ENCODE data around the gene SPEG.

The SPEG gene

DNA sequence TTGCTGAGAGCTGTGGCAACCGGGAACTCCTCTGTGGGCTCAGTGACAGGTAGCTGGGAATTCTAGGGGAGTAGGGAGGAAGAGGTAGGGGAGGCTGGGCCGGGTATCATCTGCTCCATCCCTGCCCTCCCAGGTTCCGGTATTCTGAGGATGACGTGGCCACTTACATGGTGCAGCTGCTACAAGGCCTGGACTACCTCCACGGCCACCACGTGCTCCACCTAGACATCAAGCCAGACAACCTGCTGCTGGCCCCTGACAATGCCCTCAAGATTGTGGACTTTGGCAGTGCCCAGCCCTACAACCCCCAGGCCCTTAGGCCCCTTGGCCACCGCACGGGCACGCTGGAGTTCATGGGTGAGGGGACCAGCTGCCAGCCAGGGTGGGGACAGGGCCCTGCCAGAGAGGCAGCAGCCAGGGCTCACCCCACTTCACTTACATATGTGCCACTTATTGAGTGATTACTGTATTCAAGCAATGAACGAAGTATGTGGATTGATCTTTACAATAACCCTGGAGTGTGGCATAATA, 56.0 kb downstream of the SPEG start:
- Histone ChIP-seq H3K9me3 (ENCODE audit: control insufficient read depth, insufficient read depth, low read length) (no peaks in the 10 kb centered on the region), H3K9me2 (replicated peaks; ENCODE audit: control insufficient read depth, low read length) (no peaks in the 10 kb centered on the region), H3K79me2 (ENCODE audit: control insufficient read depth, low read length) (no peaks in the 10 kb centered on the region), H3K36me3 (ENCODE audit: control insufficient read depth, low read length) (no peaks in the 10 kb centered on the region), H3K27me3 (ENCODE audit: control insufficient read depth, low read length) (peaks cover 22% of the 10 kb centered on the region), H3K4me2 (ENCODE audit: low read length) (no peak overlapping the region), H3K4me1 (ENCODE audit: control insufficient read depth, low read length) (peaks cover 6% of the 10 kb centered on the region), H3K4me3 (ENCODE audit: low read length) (no peak overlapping the region), H4K20me1 (ENCODE audit: control insufficient read depth, insufficient read depth, low read depth, low read length) (no peaks in the 10 kb centered on the region), H3F3A (ENCODE audit: control insufficient read depth, insufficient read depth) (no peaks in the 10 kb centered on the region), H3K27ac (ENCODE audit: low read depth, low read length) (no peak overlapping the region)
- TF ChIP-seq EZH2phosphoT487 (IDR thresholded peaks at IDR 0.05; ENCODE audit: borderline replicate concordance, low read length): no peak
- TF ChIP-seq CTCF (IDR thresholded peaks at IDR 0.05; ENCODE audit: low read depth, low read length, poor library complexity, severe bottlenecking): no peak

- Histone ChIP-seq H3K27ac (ENCODE audit: low read depth, low read length) (no peak overlapping the region), H3K4me3 (ENCODE audit: low read length) (no peak overlapping the region), H3K9me3 (ENCODE audit: control insufficient read depth, insufficient read depth, low read length) (no peaks in the 10 kb centered on the region), H3K36me3 (ENCODE audit: control insufficient read depth, low read length) (no peaks in the 10 kb centered on the region), H3K4me1 (ENCODE audit: control insufficient read depth, low read length) (peaks cover 9% of the 10 kb centered on the region), H3K9me2 (replicated peaks; ENCODE audit: control insufficient read depth, low read length) (no peaks in the 10 kb centered on the region), H3K79me2 (ENCODE audit: control insufficient read depth, low read length) (no peaks in the 10 kb centered on the region), H3F3A (ENCODE audit: control insufficient read depth, insufficient read depth) (no peaks in the 10 kb centered on the region), H3K4me2 (ENCODE audit: low read length) (no peak overlapping the region), H3K27me3 (ENCODE audit: control insufficient read depth, low read length) (peaks cover 21% of the 10 kb centered on the region), H4K20me1 (ENCODE audit: control insufficient read depth, insufficient read depth, low read depth, low read length) (no peaks in the 10 kb centered on the region)
- no peak for TF ChIP-seq EZH2phosphoT487 (IDR thresholded peaks at IDR 0.05; ENCODE audit: borderline replicate concordance, low read length)
These were observed 56.8 kb downstream of the SPEG start for GRCh38 chr2:219491278-219491963.

DNA sequence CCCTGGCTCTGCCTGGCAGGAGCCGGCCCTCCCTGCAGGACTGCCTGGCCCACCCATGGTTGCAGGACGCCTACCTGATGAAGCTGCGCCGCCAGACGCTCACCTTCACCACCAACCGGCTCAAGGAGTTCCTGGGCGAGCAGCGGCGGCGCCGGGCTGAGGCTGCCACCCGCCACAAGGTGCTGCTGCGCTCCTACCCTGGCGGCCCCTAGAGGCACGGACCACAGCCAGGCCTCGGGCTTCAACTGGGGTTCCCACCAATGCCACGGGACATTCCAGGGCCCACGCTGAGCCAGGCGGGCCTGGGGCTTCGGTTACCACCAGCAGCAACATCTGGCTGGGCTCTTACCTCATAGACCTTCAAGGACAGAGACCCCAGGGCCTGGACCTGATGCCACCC, 57.9 kb downstream of the SPEG start:
- Histone ChIP-seq H4K20me1 (ENCODE audit: control insufficient read depth, insufficient read depth, low read depth, low read length) (no peaks in the 10 kb centered on the region), H3K36me3 (ENCODE audit: control insufficient read depth, low read length) (no peaks in the 10 kb centered on the region), H3K4me3 (ENCODE audit: low read length) (no peak overlapping the region), H3K4me2 (ENCODE audit: low read length) (no peak overlapping the region), H3K9me3 (ENCODE audit: control insufficient read depth, insufficient read depth, low read length) (no peaks in the 10 kb centered on the region), H3K9me2 (replicated peaks; ENCODE audit: control insufficient read depth, low read length) (no peaks in the 10 kb centered on the region), H3F3A (ENCODE audit: control insufficient read depth, insufficient read depth) (no peaks in the 10 kb centered on the region), H3K4me1 (ENCODE audit: control insufficient read depth, low read length) (peaks cover 11% of the 10 kb centered on the region), H3K27me3 (ENCODE audit: control insufficient read depth, low read length) (peaks cover 22% of the 10 kb centered on the region), H3K79me2 (ENCODE audit: control insufficient read depth, low read length) (no peaks in the 10 kb centered on the region), H3K27ac (ENCODE audit: low read depth, low read length) (no peak overlapping the region)
- TF ChIP-seq CTCF (IDR thresholded peaks at IDR 0.05; ENCODE audit: low read depth, low read length, poor library complexity, severe bottlenecking): no peak
- TF ChIP-seq EZH2phosphoT487 (IDR thresholded peaks at IDR 0.05; ENCODE audit: borderline replicate concordance, low read length): no peak

GRCh38 chr2:219493086-219493485, 58.4 kb downstream of the SPEG start:
- Histone ChIP-seq H3K9me2 (replicated peaks; ENCODE audit: control insufficient read depth, low read length) (no peaks in the 10 kb centered on the region), H3K4me3 (ENCODE audit: low read length) (no peak overlapping the region), H3K79me2 (ENCODE audit: control insufficient read depth, low read length) (no peaks in the 10 kb centered on the region), H3K4me2 (ENCODE audit: low read length) (no peak overlapping the region), H3K9me3 (ENCODE audit: control insufficient read depth, insufficient read depth, low read length) (no peaks in the 10 kb centered on the region), H3K27me3 (ENCODE audit: control insufficient read depth, low read length) (peaks cover 27% of the 10 kb centered on the region), H3K27ac (ENCODE audit: low read depth, low read length) (no peak overlapping the region), H3F3A (ENCODE audit: control insufficient read depth, insufficient read depth) (no peaks in the 10 kb centered on the region), H3K4me1 (ENCODE audit: control insufficient read depth, low read length) (peaks cover 16% of the 10 kb centered on the region), H4K20me1 (ENCODE audit: control insufficient read depth, insufficient read depth, low read depth, low read length) (no peaks in the 10 kb centered on the region), H3K36me3 (ENCODE audit: control insufficient read depth, low read length) (no peaks in the 10 kb centered on the region)
- no peak for TF ChIP-seq EZH2phosphoT487 (IDR thresholded peaks at IDR 0.05; ENCODE audit: borderline replicate concordance, low read length)

Measured in DOHH2 (cell line).